Measurements from ENCODE around the gene CSMD2. TPM values are rescaled to one million over a fixed set of nuclear protein-coding genes. Genes with fewer than 3 reads are reported as not detected.

CSMD2 gene
- total RNA-seq, 1 experiment from 2014 or later: 0.22 TPM

GRCh38 chr1:33615546-33615945 lies 549.5 kb downstream of the CSMD2 start:
- POLR2A ChIA-PET: no interaction called here
- ATAC-seq (no peak), DNase-seq (ENCODE audit: low read depth, low spot score) (no peak)
- Histone ChIP-seq H3K79me2 (ENCODE audit: insufficient read depth, low read length) (no peaks in the 10 kb centered on the region), H3K9me2 (ENCODE audit: insufficient read depth) (no peaks in the 10 kb centered on the region), H3K27me3 (ENCODE audit: insufficient read depth, low read length) (peaks cover 4% of the 10 kb centered on the region; the same call in 1 of the 2 replicates), H3K4me1 (ENCODE audit: control insufficient read depth in 1 of 2, insufficient read depth in 2 of 2, low read length in 2 of 2) (peaks cover 0 to 5% of the 10 kb centered on the region in 2 experiments; a peak in 1 of 4 replicates), H2AFZ (ENCODE audit: low read depth, low read length, poor library complexity, severe bottlenecking) (no peak overlapping the region), H3K9me3 (ENCODE audit: control insufficient read depth in 1 of 2, insufficient read depth in 1 of 2, low read depth in 1 of 2, low read length in 2 of 2) (no peaks in the 10 kb centered on the region), H4K20me1 (ENCODE audit: insufficient read depth) (no peaks in the 10 kb centered on the region), H3K27ac (ENCODE audit: low read depth, low read length) (no peak overlapping the region), H3K4me3 (replicated peaks in 1 of 2; ENCODE audit: low read depth in 1 of 2, low read length in 2 of 2) (no peak overlapping the region), H3K9ac (ENCODE audit: low read length) (no peak overlapping the region), H3K36me3 (ENCODE audit: control insufficient read depth in 1 of 2, insufficient read depth in 2 of 2, low read length in 2 of 2) (no peaks in the 10 kb centered on the region), H3K4me2 (ENCODE audit: low read length) (no peak overlapping the region)
- RAD21 ChIA-PET (ENCODE audit: low non-redundant PET in 1 of 2, low total read pairs in 2 of 2, uncharacterized antibody in 2 of 2, unreplicated experiment in 2 of 2): no interaction called here
- intact Hi-C loops (cut with micrococcal nuclease): no loop called here
- TF ChIP-seq RAD21 (IDR thresholded peaks at IDR 0.05; ENCODE audit: low read depth): no peak
- no peak for TF ChIP-seq SP1 (IDR thresholded peaks at IDR 0.05; ENCODE audit: low read depth)
- TF ChIP-seq ZNF274 (IDR thresholded peaks at IDR 0.05; ENCODE audit: low read depth, low read length): no peak
- no peak for TF ChIP-seq ZBTB33 (IDR thresholded peaks at IDR 0.05; ENCODE audit: extremely low read depth, insufficient replicate concordance, low read length)
- TF ChIP-seq FOSL1 (IDR thresholded peaks at IDR 0.05; ENCODE audit: low read depth): no peak
- TF ChIP-seq MAX (IDR thresholded peaks at IDR 0.05): no peak
- no peak for TF ChIP-seq CTCF (IDR thresholded peaks at IDR 0.05 in 2 of 3, conservative IDR thresholded peaks at IDR 0.05 in 1 of 3; ENCODE audit: borderline replicate concordance in 1 of 3, insufficient read depth in 1 of 3, low read depth in 2 of 3, low read length in 2 of 3)
- no peak for TF ChIP-seq ATF3 (IDR thresholded peaks at IDR 0.05)
- no peak for TF ChIP-seq ZFX (IDR thresholded peaks at IDR 0.05)
- TF ChIP-seq JUND (IDR thresholded peaks at IDR 0.05): no peak
- TF ChIP-seq SRF (IDR thresholded peaks at IDR 0.05; ENCODE audit: low read depth): no peak
- TF ChIP-seq EZH2 (IDR thresholded peaks at IDR 0.05): no peak
- TF ChIP-seq EGR1 (IDR thresholded peaks at IDR 0.05; ENCODE audit: low read depth): no peak
- no peak for TF ChIP-seq EZH2phosphoT487 (IDR thresholded peaks at IDR 0.05; ENCODE audit: borderline replicate concordance)
- BruUV-seq (replicated peaks): no TSS peak
- CTCF ChIA-PET: no interaction called here
